HG02763 (cell line): Measurements from ENCODE around the gene C2orf92.
"Not testable (repeated sequence)": the region's sequence is repeated elsewhere in the genome, so short reads cannot be mapped to it uniquely, and the experiment has no call there.

Experiments
- ATAC-seq: cut with Tn5 transposase; IDR thresholded peaks from one replicate; pipeline ENCODE4 v1.9.1; 2021; ENCODE audit warnings: mild to moderate bottlenecking, moderate library complexity; ENCODE audit not compliant: unreplicated experiment

C2orf92 gene

DNA sequence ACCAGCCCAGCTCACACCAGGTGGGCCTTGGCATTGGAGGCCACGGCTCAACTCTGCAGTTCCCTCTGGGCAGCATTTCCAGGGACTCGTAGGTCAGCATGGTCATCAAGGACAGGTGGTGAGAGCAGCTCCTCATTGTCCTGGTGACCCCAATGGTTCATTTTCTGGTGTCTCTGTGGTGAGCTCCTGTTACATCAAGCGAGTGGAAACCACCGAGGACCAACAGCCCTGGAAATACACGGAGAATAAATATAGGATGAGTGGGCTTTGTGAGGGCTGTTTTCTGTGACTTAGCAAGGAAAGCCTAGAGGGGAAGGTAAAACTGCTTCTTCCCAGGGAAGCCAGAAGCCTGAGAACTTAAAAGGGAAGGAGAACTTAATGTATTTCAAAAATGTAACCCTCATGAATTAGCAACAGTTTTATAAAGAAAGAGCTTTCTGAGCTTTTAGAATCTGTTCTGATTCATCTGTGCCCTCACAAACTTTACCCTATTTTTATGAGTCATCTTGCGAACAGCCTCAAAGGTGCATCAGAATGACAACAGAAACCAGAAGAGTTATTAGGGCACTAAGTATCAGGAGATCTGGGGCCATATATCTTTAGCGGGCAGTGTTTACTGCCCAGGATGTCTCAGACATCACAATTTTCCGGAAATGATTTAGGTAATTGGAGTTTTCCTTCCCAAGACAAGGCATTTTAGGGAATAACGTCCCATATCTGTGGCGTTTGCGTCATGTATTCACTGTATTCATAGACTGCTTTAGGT, 18.7 kb downstream of the C2orf92 start:
- no peak for ATAC-seq

GRCh38 chr2:97691166-97691565, 21.7 kb downstream of the C2orf92 start:
- no peak for ATAC-seq

DNA sequence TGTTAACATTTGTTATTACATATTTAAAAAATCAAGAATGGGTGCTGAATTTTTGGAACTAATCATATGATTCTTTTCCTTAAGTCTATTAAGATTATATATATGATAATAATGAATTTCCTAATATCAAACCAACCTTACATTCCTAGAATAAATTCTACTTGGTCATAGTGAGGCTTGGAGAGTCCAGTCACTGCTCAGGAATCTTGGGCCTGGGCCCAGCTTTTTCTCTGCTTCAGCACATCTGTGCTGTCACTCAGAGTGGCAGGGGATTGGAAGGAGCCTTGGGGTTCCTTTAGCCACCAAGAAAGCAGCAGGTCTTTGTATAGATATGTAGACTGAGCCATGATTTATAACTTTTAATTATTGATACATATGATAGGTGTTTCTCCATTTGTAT, 24.0 kb downstream of the C2orf92 start:
- no peak for ATAC-seq

GRCh38 chr2:97695744-97696143, 26.2 kb downstream of the C2orf92 start:
- ATAC-seq: no peak

DNA sequence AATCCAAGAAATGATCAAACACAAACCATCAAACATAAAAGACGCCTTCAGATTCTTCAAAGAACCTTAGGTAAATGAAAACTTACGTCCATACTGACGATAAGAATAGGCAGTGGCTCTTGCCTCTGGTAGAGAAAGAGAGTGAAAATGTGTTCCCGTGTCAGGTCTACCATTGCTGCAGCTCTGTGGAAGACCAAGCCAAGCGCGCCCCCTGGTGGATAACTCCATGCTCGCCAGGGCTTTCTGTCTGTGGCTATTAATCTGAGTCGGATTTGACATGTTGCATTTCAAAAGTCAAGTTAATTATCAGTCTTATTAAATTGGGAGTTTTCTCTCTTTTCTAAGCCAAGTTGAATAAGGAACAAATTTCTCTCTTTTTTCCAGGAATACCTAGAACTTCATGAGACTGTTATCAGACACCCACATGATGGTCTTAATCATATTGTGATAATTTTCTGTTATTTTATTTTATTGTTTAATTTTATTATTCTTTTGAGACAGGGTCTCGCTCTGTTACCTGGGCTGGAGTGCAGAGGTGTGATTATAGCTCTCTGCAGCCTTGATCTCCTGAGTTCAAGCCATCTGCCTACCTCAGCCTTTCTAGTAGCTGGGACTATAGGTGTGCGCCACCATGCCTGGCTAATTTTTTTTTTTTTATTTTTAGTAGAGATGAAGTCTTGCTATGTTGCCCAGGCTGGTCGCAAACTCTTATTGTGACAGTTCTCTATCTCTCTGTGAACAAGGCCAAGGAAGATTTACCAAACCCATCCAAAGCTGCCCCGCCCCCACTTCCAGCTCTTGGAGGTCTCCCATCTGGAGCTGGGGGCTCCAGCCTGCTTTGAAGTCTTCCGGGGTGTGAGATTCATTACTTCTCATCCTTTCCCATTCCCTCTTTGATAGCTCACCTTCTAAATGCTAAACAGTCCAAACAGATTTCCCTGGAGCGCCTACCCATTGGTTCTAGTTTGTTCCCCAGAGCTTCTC, 28.0 kb downstream of the C2orf92 start:
- peak; percentile 60 for ATAC-seq

GRCh38 chr2:97698530-97698929, 29.0 kb downstream of the C2orf92 start:
- ATAC-seq: no peak

DNA sequence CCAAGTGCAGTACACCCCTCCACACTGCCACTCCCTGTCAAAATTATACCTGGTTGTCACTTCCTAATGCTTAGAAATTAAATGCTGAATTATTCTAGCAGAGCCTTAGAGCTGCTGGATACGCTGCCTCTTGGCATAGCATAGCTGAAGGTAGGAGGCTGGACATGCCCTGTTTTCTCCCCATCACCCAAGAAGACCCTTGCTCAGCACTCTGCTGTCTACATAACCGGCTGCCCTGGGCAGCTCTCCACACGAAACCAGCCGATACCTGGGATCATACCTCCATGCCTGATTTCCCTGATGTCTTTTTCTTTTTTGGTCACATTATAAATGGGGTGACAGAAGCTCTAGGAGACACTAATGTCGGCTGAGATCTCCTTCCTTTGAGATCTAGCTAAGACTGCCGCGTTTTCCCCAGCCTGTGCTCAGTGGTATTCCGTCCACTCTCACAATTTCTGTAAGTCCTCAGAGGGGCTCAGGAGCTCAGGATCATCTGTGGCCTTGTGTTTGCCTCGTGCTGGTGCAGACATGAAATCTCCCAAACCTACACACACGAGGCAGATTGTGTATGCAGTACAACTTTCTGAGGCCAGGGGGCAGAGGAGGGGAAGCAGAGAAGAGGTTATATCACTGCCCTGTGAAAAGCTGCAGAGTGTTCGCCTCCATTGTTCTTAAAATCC, 30.4 kb downstream of the C2orf92 start:
- no peak for ATAC-seq

GRCh38 chr2:97701186-97701585, 31.7 kb downstream of the C2orf92 start:
- no peak for ATAC-seq

- no peak for ATAC-seq
These were observed 32.4 kb downstream of the C2orf92 start for GRCh38 chr2:97701851-97702465.

DNA sequence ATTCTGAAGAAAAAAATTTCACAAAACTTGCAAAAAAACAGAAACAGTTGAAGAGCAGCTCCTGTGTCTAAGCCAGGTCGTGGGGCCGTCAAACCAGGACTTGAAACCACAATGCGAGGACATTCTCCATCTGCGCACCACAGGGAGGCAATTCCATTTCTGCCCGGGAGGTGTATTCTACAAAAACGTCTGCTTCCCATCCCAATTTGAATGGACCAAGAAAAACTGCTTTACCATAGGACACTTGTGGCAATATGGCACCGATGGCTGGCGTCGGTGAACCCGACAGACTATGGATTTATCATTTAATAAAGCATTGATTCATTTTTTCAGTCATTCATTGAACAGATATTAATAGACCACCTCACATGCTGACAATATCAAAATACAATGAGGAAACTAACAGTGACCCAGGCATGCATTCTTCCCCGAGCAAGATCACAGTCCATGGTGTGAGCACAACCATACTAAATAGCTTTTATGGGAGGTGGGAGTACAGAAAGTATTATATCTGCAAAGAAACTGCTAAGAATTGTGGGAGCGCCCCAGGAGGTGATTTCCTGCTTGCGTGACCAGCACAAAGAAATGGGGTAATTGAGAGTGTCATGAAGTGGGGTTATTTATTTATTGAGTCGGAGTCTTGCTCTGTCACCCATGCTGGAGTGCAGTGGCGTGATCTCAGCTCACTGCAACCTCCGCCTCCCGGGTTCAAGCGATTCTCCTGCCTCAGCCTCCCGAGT, 33.4 kb downstream of the C2orf92 start:
- ATAC-seq: no peak

DNA sequence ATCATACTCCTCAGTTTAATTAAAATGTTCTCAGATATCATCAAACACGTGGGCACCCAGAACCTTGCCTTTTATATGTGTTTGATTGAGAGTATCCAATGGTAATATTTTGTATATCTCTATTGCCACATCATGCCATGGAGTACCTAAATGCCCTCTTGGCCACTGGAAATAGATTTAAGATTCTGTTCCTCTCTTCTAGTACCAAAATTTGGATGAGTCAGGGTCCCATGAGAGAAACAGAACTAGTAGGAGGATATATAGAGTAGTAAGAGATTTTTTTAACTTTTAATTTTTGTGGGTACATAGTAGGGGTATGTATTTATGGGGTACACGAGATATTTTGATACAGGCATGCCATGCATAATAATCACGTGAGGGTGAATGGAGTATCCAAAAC, 34.2 kb downstream of the C2orf92 start:
- ATAC-seq: no peak

GRCh38 chr2:97704989-97705388, 35.5 kb downstream of the C2orf92 start:
- ATAC-seq: no peak

DNA sequence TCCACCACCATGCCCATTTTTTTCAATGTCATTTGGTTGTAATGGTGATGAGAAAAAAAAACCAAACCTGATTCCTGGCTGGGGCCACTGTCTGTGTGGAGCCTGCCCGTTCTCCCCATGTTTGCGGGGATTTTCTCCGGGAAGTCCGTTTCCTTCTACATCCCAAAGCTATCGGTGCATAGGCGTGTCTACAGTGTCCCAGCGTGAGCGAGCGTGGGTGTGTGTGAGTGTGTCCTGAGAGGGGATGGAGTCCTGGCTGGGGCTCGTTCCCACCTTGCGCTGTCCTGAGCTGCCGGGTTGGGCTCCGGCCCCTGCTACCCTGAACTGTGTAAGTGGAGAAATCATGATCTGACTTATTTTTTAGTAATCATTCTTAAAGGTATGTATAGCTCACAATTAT, 36.6 kb downstream of the C2orf92 start:
- no peak for ATAC-seq

GRCh38 chr2:97706708-97707345, 37.3 kb downstream of the C2orf92 start:
- no peak for ATAC-seq

GRCh38 chr2:97707362-97708047, 38.0 kb downstream of the C2orf92 start:
- ATAC-seq: no peak

- no peak for ATAC-seq
These were observed 38.5 kb downstream of the C2orf92 start for GRCh38 chr2:97708048-97708380.

GRCh38 chr2:97708608-97709007, 39.1 kb downstream of the C2orf92 start:
- ATAC-seq: no peak

DNA sequence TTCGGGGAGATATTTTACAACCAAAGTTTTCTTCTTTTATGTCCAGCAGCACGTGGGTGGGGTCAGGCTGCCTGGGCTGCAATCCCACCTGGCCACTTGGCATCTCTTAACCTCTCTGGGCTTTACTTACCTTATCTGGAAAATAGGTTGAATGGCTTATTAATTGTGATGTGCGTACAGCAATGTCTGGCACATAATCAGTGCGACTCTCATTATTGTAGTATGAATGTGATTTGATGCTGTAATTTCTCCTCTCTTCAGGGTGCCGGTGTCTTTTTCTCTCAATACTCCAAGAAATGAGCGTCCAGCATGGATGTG, 41.8 kb downstream of the C2orf92 start:
- ATAC-seq: no peak

- ATAC-seq: not testable (repeated sequence)
These were observed 42.7 kb downstream of the C2orf92 start for GRCh38 chr2:97712175-97712574.
